T-cell (primary cell): Measurements from ENCODE around the gene RPL29. TPM values are rescaled to one million over a fixed set of nuclear protein-coding genes. Genes with fewer than 3 reads are reported as not detected.

Experiments
- ATAC-seq, 4 experiments: fragments of 200-7000 bp in 3 of 4; fragments of 150-1000 bp in 1 of 4; cut with Tn5 transposase; replicated peaks in 1 of 4; 1 replicate in 3 of 4; 2 replicates in 1 of 4; pipeline ENCODE4 v1.10.0; 2021; ENCODE audit warnings: moderate library complexity in 3 of 4, mild to moderate bottlenecking in 2 of 4, moderate number of reproducible peaks in 1 of 4
- CTCF ChIA-PET, 2 donors: fragments of 300-600 bp; sonication (Branson Sonifier 250); formaldehyde crosslinking; loops; one replicate each; lab custom pipeline; 2022; ENCODE audit warnings: antibody characterized with exemption in 2 of 2; lab: Charles Lee
- POLR2A ChIA-PET, 2 donors: fragments of 300-600 bp; sonication (Branson Sonifier 250); formaldehyde crosslinking; loops; one replicate each; lab custom pipeline; 2022; ENCODE audit warnings: antibody characterized with exemption in 2 of 2; lab: Charles Lee
- DNase-seq, 35 experiments: peaks; one replicate each; pipeline versions ENCODE4 v3.0.0 to v3.0.0-alpha.2; 2013 to 2023
- H3K27ac ChIP-seq: one replicate; pipeline ENCODE4 v1.5.1; 2013; ENCODE audit warnings: low read length
- H3K27me3 ChIP-seq, 2 experiments: replicated peaks in 1 of 2; 1 replicate in 1 of 2; 2 replicates in 1 of 2; pipeline versions ENCODE4 v1.6.1 to v1.7.0; 2013; ENCODE audit warnings: low read length in 1 of 2, mixed read lengths in 1 of 2; ENCODE audit not compliant: control insufficient read depth in 2 of 2, insufficient read depth in 2 of 2; ENCODE audit errors: extremely low read depth in 1 of 2
- H3K36me3 ChIP-seq, 2 donors: 1 replicate in 1 of 2; 2 replicates in 1 of 2; pipeline versions ENCODE4 v1.6.1 to v1.7.0; 2013; ENCODE audit warnings: low read length in 1 of 2; ENCODE audit not compliant: control insufficient read depth in 2 of 2, insufficient read depth in 1 of 2; ENCODE audit errors: extremely low read depth in 1 of 2
- H3K4me1 ChIP-seq, 2 experiments: 1 replicate in 1 of 2; 2 replicates in 1 of 2; pipeline versions ENCODE4 v1.6.1 to v1.7.0; 2013; ENCODE audit warnings: low read length in 2 of 2, mixed read lengths in 1 of 2; ENCODE audit not compliant: insufficient read depth in 2 of 2, control insufficient read depth in 1 of 2; ENCODE audit errors: extremely low read depth in 1 of 2
- H3K4me3 ChIP-seq, 2 donors: 1 replicate in 1 of 2; 2 replicates in 1 of 2; pipeline versions ENCODE4 v1.5.1 to v1.7.0; 2013; ENCODE audit warnings: mild to moderate bottlenecking in 2 of 2, low read length in 1 of 2, moderate library complexity in 1 of 2; ENCODE audit not compliant: control insufficient read depth in 1 of 2; ENCODE audit errors: extremely low read depth in 1 of 2
- H3K9me3 ChIP-seq: 2 replicates; pipeline ENCODE4 v1.7.0; 2013
- H3K27ac Mint-ChIP-seq, 2 donors: one replicate each; pipeline ENCODE4 v1.8.0; 2020 to 2021; ENCODE audit warnings: mild to moderate bottlenecking in 2 of 2, mixed read lengths in 2 of 2
- H3K27me3 Mint-ChIP-seq, 2 donors: one replicate each; pipeline ENCODE4 v1.8.0; 2021 to 2022; ENCODE audit warnings: mixed read lengths in 2 of 2
- H3K36me3 Mint-ChIP-seq: one replicate; pipeline ENCODE4 v1.8.0; 2021; ENCODE audit warnings: mixed read lengths
- H3K4me1 Mint-ChIP-seq, 3 donors: one replicate each; pipeline ENCODE4 v1.8.0; 2020 to 2022; ENCODE audit warnings: mixed read lengths in 3 of 3, mild to moderate bottlenecking in 1 of 3
- H3K4me3 Mint-ChIP-seq, 3 donors: one replicate each; pipeline ENCODE4 v1.8.0; 2020 to 2022; ENCODE audit warnings: mild to moderate bottlenecking in 3 of 3, mixed read lengths in 3 of 3, moderate library complexity in 3 of 3
- H3K9me3 Mint-ChIP-seq, 3 donors: one replicate each; pipeline ENCODE4 v1.8.0; 2020 to 2022; ENCODE audit warnings: mixed read lengths in 3 of 3
- WGBS: methylation state at CpG from one replicate; pipeline ENCODE4 v1.1.5; 2013; ENCODE audit warnings: missing lambda C conversion rate; ENCODE audit not compliant: insufficient coverage; 5-methylcytosine and 5-hydroxymethylcytosine counted together
- total RNA-seq, 35 experiments: library from RNA in 6 of 35; stranded (reverse) in 6 of 35; fragments of 120-200 nt in 1 of 35; gene quantifications; one replicate each; pipeline versions ENCODE4 v1.2.1 to v1.2.4 and lab custom pipeline; 2013 to 2026

Gene RPL29
- total RNA-seq, 5 donors from 2014 or later (not counting 1 experiment from before 2014, with no cell fraction given), result 1,518 to 1,711 (median 1,629) TPM

GRCh38 chr3:51953445-51953844, 42.2 kb downstream of the RPL29 start:
- no peak for ATAC-seq
- Mint-ChIP-seq H3K36me3 (peaks cover 8% of the 10 kb centered on the region), H3K27ac (peak overlapping the region in 1 of 2 donors; percentile 25), H3K9me3 (no peaks in the 10 kb centered on the region), H3K4me1 (peaks cover 5 to 7% (median 6%) of the 10 kb centered on the region in 3 donors), H3K27me3 (peaks cover 20 to 35% of the 10 kb centered on the region in 2 donors), H3K4me3 (peak overlapping the region in 1 of 3 donors; percentile 22)
- H3K4me3 ChIP-seq, result no peak overlapping the region
- ChIA-PET POLR2A (no interaction called here), CTCF (no interaction called here)
- no peak for DNase-seq
- H3K4me1 ChIP-seq, result peaks cover 2 to 17% of the 10 kb centered on the region in 2 experiments
- no peaks in the 10 kb centered on the region for H3K36me3 ChIP-seq
- H3K27me3 ChIP-seq, result peaks cover 3 to 37% of the 10 kb centered on the region in 2 experiments
- 100% methylated on average over 1 of the region's 3 CpGs for WGBS
- H3K27ac ChIP-seq, result no peak overlapping the region
- no peaks in the 10 kb centered on the region for H3K9me3 ChIP-seq

GRCh38 chr3:51950899-51951298, 44.8 kb downstream of the RPL29 start:
- ATAC-seq (no peak), DNase-seq (no peak)
- H3K27ac ChIP-seq, result no peak overlapping the region
- no peak overlapping the region for H3K4me3 Mint-ChIP-seq
- H3K27me3 ChIP-seq, result peaks cover 3 to 17% of the 10 kb centered on the region in 2 experiments
- ChIA-PET POLR2A (interaction anchor here in 1 of 2 donors (0.5 kb wide), 1 partner anchor 200 kb away, joined by 3 read pairs; no protein-coding TSS in a partner anchor), CTCF (no interaction called here)
- H3K9me3 ChIP-seq, result no peaks in the 10 kb centered on the region
- no peaks in the 10 kb centered on the region for H3K36me3 ChIP-seq
- peaks cover 0 to 6% of the 10 kb centered on the region in 2 experiments for H3K4me1 ChIP-seq
- H3K4me1 Mint-ChIP-seq, result peaks cover 0 to 2% (median 0%) of the 10 kb centered on the region in 3 donors
- H3K9me3 Mint-ChIP-seq, result no peaks in the 10 kb centered on the region
- H3K27ac Mint-ChIP-seq, result no peak overlapping the region
- no peak overlapping the region for H3K4me3 ChIP-seq
- peaks cover 20 to 23% of the 10 kb centered on the region in 2 donors for H3K27me3 Mint-ChIP-seq
- 100% methylated on average over 1 of the region's 2 CpGs for WGBS
- peaks cover 5% of the 10 kb centered on the region for H3K36me3 Mint-ChIP-seq

GRCh38 chr3:51949121-51949520, 46.6 kb downstream of the RPL29 start:
- no peaks in the 10 kb centered on the region for H3K9me3 ChIP-seq
- CTCF ChIA-PET, result no interaction called here
- no peak overlapping the region for H3K27ac Mint-ChIP-seq

DNA sequence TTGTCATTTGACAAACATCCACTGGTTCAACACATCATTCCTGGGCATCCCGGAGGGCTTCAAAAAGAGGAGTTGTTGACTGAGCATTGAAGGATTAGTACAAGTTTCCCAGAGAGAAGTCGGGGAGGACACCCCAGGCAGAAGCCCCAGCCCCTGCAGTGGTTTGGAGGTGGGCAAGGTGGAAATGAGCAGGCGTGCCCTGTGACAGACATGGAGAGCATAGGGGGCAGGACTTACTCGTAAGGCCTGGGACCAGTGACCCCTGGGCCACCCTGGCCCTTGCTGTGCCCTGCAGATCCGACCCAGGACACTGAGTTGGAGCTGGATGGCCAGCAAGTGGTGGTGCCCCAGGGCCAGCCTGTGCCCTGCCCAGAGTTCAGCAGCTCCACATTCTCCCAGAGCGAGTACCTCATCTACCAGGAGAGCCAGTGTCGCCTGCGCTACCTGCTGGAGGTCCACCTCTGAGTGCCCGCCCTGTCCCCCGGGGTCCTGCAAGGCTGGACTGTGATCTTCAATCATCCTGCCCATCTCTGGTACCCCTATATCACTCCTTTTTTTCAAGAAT, 47.6 kb downstream of the RPL29 start:
- Histone ChIP-seq H3K27ac (no peak overlapping the region), H3K4me1 (peaks cover 0 to 6% of the 10 kb centered on the region in 2 experiments), H3K36me3 (no peaks in the 10 kb centered on the region), H3K9me3 (no peaks in the 10 kb centered on the region), H3K27me3 (no peaks in the 10 kb centered on the region), H3K4me3 (no peak overlapping the region)
- H3K27me3 Mint-ChIP-seq, result peaks cover 4 to 6% of the 10 kb centered on the region in 2 donors
- POLR2A ChIA-PET, result no interaction called here
- H3K4me3 Mint-ChIP-seq, result no peak overlapping the region
- ATAC-seq (no peak), DNase-seq (no peak)
- H3K36me3 Mint-ChIP-seq, result peaks cover 5% of the 10 kb centered on the region
- H3K27ac Mint-ChIP-seq, result no peak overlapping the region
- H3K9me3 Mint-ChIP-seq, result no peaks in the 10 kb centered on the region
- H3K4me1 Mint-ChIP-seq, result peaks cover under 1 to 6% (median 2%) of the 10 kb centered on the region in 3 donors
- WGBS, result 89% methylated on average over 9 of the region's 10 CpGs
- CTCF ChIA-PET, result no interaction called here

More at GRCh38 chr3:51949121-51949520, 46.6 kb downstream of the RPL29 start:
- no peaks in the 10 kb centered on the region for H3K4me1 ChIP-seq
- no peak overlapping the region for H3K4me3 Mint-ChIP-seq
- no peak overlapping the region for H3K27ac ChIP-seq
- H3K36me3 ChIP-seq, result no peaks in the 10 kb centered on the region
- H3K4me1 Mint-ChIP-seq, result peaks cover 0 to 1% (median 0%) of the 10 kb centered on the region in 3 donors
- H3K36me3 Mint-ChIP-seq, result peaks cover 5% of the 10 kb centered on the region
- H3K27me3 Mint-ChIP-seq, result peaks cover 12 to 17% of the 10 kb centered on the region in 2 donors
- WGBS, result 97% methylated on average over 5 of the region's 5 CpGs
- no peaks in the 10 kb centered on the region for H3K9me3 Mint-ChIP-seq
- POLR2A ChIA-PET, result no interaction called here
- H3K27me3 ChIP-seq, result peaks cover 0 to 4% of the 10 kb centered on the region in 2 experiments
- DNase-seq, result no peak
- ATAC-seq, result no peak
- no peak overlapping the region for H3K4me3 ChIP-seq

DNA sequence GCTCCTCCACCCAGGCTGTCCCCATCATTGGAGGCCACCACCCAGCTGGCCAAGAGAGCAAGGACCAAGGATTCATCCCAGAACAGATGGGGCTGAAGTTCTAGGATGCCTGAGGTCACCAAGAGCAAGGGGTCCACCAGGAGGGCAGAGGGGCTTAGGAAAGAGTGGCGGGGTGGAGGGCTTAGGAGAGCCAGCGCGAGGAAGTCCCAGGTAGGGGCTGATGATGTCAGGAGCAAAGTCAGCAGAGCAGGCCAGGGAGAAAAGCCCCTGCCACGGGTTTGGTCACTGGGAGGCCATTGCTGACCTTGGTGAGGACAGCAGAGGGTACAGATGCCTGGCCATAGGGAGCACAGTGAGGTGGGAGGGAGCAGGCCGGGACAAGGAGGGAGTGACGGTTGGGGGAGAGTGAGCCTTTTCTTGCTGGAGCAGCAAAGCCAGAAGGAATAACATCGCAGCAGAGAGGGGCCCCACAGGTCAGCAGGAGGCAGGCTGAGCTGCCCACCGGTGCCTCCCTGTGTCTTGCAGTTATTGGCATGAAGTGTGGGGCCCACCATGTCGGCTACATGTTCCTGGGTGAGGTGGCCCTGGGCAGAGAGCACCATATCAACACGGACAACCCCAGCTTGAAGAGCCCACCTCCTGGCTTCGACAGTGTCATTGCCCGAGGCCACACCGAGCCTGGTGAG, 48.3 kb downstream of the RPL29 start:
- ChIA-PET POLR2A (no interaction called here), CTCF (no interaction called here)
- Histone ChIP-seq H3K9me3 (no peaks in the 10 kb centered on the region), H3K27me3 (no peaks in the 10 kb centered on the region), H3K36me3 (no peaks in the 10 kb centered on the region), H3K4me1 (peaks cover 0 to 13% of the 10 kb centered on the region in 2 experiments), H3K4me3 (no peak overlapping the region), H3K27ac (no peak overlapping the region)
- Mint-ChIP-seq H3K36me3 (peaks cover 5% of the 10 kb centered on the region), H3K9me3 (no peaks in the 10 kb centered on the region), H3K27me3 (peaks cover 2 to 3% of the 10 kb centered on the region in 2 donors), H3K4me3 (no peak overlapping the region), H3K27ac (no peak overlapping the region), H3K4me1 (peaks cover 8 to 13% (median 9%) of the 10 kb centered on the region in 3 donors)
- ATAC-seq (no peak), DNase-seq (no peak)
- WGBS, result 88% methylated on average over 9 of the region's 13 CpGs

DNA sequence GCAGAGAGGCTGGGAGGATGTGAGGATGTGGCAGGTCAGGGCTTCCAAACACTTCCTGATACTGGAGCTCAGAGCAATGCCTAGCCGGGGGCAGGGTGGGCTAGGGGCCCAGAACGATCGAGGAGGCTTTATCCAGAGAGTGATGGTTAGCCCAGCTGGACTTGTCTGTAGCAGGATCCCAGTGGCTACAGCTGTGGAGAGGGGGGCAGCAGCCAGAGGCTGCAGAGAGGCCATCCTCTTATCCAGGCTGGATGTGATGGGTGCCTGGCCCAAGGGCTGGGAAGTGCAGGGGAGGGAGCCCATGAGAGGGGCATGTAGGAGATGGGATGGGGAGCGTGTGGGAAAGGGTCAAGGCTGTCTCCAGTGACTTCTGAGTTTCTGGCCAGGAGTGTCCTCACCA, 48.9 kb downstream of the RPL29 start:
- whole genome bisulfite sequencing, result 80% methylated on average over 1 of the region's 4 CpGs
- Histone ChIP-seq H3K27me3 (no peaks in the 10 kb centered on the region), H3K36me3 (no peaks in the 10 kb centered on the region), H3K4me3 (no peak overlapping the region), H3K4me1 (peaks cover 0 to 16% of the 10 kb centered on the region in 2 experiments), H3K27ac (no peak overlapping the region), H3K9me3 (no peaks in the 10 kb centered on the region)
- no peak for DNase-seq
- Mint-ChIP-seq H3K36me3 (peaks cover 5% of the 10 kb centered on the region), H3K4me3 (no peak overlapping the region), H3K9me3 (no peaks in the 10 kb centered on the region), H3K27ac (no peak overlapping the region), H3K4me1 (peaks cover 12 to 17% (median 13%) of the 10 kb centered on the region in 3 donors), H3K27me3 (no peaks in the 10 kb centered on the region)
- ATAC-seq, result no peak
- ChIA-PET CTCF (interaction anchor here in 1 of 2 donors (0.9 kb wide), 1 partner anchor 10 kb away, joined by 3 read pairs; no protein-coding TSS in a partner anchor), POLR2A (no interaction called here)
